ENCODE measurements around the gene CCDC141.

CCDC141 gene

GRCh38 chr2:178976351-178976750, 73.6 kb downstream of the CCDC141 start:
- no peak for DNase-seq

- no peak for DNase-seq
These were observed 87.0 kb downstream of the CCDC141 start for GRCh38 chr2:178962805-178963433.

GRCh38 chr2:178962152-178962551, 87.8 kb downstream of the CCDC141 start:
- no peak for DNase-seq

GRCh38 chr2:178954049-178954448, 95.9 kb downstream of the CCDC141 start:
- DNase-seq = no peak

GRCh38 chr2:178951266-178952006, 98.5 kb downstream of the CCDC141 start:
- no peak for DNase-seq

GRCh38 chr2:178949584-178949983, 100.4 kb downstream of the CCDC141 start:
- DNase-seq = no peak

- no peak for DNase-seq
These were observed 100.8 kb downstream of the CCDC141 start for GRCh38 chr2:178949151-178949550.

- DNase-seq = no peak
These were observed 102.9 kb downstream of the CCDC141 start for GRCh38 chr2:178947006-178947405.

- DNase-seq = no peak
These were observed 103.4 kb downstream of the CCDC141 start for GRCh38 chr2:178946494-178946893.

GRCh38 chr2:178943745-178944144, 106.2 kb downstream of the CCDC141 start:
- DNase-seq = no peak

- DNase-seq = no peak
These were observed 115.4 kb downstream of the CCDC141 start for GRCh38 chr2:178934571-178934970.

GRCh38 chr2:178933493-178933892, 116.4 kb downstream of the CCDC141 start:
- DNase-seq = no peak

GRCh38 chr2:178928077-178928476, 121.9 kb downstream of the CCDC141 start:
- no peak for DNase-seq

GRCh38 chr2:178927173-178927572, 122.8 kb downstream of the CCDC141 start:
- no peak for DNase-seq

- peak; percentile 7 for DNase-seq
These were observed 125.1 kb downstream of the CCDC141 start for GRCh38 chr2:178924817-178925216.

- no peak for DNase-seq
These were observed 126.4 kb downstream of the CCDC141 start for GRCh38 chr2:178923546-178923945.

- no peak for DNase-seq
These were observed 128.9 kb downstream of the CCDC141 start for GRCh38 chr2:178920916-178921513.

- no peak for DNase-seq
These were observed 132.4 kb downstream of the CCDC141 start for GRCh38 chr2:178917555-178917954.

- DNase-seq = no peak
These were observed 134.3 kb downstream of the CCDC141 start for GRCh38 chr2:178915423-178916173.

GRCh38 chr2:178914259-178914849, 135.6 kb downstream of the CCDC141 start:
- peak; percentile 75 for DNase-seq

- no peak for DNase-seq
These were observed 136.9 kb downstream of the CCDC141 start for GRCh38 chr2:178913049-178913441.

- DNase-seq = peak; percentile 3
These were observed 137.4 kb downstream of the CCDC141 start for GRCh38 chr2:178912416-178913048.
